ENCODE data around the gene PCSK5.

- TF ChIP-seq, protein P1, sequence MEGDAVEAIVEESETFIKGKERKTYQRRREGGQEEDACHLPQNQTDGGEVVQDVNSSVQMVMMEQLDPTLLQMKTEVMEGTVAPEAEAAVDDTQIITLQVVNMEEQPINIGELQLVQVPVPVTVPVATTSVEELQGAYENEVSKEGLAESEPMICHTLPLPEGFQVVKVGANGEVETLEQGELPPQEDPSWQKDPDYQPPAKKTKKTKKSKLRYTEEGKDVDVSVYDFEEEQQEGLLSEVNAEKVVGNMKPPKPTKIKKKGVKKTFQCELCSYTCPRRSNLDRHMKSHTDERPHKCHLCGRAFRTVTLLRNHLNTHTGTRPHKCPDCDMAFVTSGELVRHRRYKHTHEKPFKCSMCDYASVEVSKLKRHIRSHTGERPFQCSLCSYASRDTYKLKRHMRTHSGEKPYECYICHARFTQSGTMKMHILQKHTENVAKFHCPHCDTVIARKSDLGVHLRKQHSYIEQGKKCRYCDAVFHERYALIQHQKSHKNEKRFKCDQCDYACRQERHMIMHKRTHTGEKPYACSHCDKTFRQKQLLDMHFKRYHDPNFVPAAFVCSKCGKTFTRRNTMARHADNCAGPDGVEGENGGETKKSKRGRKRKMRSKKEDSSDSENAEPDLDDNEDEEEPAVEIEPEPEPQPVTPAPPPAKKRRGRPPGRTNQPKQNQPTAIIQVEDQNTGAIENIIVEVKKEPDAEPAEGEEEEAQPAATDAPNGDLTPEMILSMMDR (IDR thresholded peaks at IDR 0.05), result no peak
- TF ChIP-seq POLR2AphosphoS5 (IDR thresholded peaks at IDR 0.05), result no peak
- no peak for TF ChIP-seq POLR2A (IDR thresholded peaks at IDR 0.05)
Observed at GRCh38 chr9:75956161-75956560, 65.7 kb downstream of the PCSK5 start.

Measured in prostate gland (tissue), 2 donors.